Measurements from ENCODE around the gene SFXN5.

The SFXN5 gene

DNA sequence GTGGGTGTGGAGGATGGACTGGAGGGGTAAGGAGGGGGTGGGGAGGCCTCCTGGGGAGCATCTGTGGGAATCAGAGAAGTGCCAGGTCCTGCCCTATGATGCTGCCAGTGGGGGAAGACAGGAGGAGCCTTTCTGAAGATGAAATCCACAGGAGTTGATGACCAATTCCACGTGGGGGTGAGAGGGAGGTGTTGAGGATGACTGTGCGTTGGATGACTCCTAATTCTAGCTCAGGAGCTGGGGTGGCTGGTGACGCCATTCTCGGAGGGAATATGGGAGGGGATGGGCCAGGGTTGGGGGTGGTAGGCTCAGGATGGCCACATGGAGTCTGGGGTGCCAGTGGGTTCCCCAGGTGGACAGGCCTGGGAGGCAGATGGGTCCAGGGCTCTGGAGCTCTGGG is 121.9 kb downstream of the SFXN5 start:
- no peak for TF ChIP-seq CTCF (IDR thresholded peaks at IDR 0.05; ENCODE audit: low read length, missing control alignments)
- no peak for DNase-seq (ENCODE audit: low read depth)
- no peak overlapping the region for H3K4me3 ChIP-seq (replicated peaks; ENCODE audit: low read depth, low read length)

- DNase-seq (ENCODE audit: low read depth): no peak
- H3K4me3 ChIP-seq (replicated peaks; ENCODE audit: low read depth, low read length): no peak overlapping the region
- TF ChIP-seq CTCF (IDR thresholded peaks at IDR 0.05; ENCODE audit: low read length, missing control alignments): no peak
These were observed 122.5 kb downstream of the SFXN5 start for GRCh38 chr2:72949045-72949444.

- TF ChIP-seq CTCF (IDR thresholded peaks at IDR 0.05; ENCODE audit: low read length, missing control alignments): no peak
- DNase-seq (ENCODE audit: low read depth): no peak
- no peak overlapping the region for H3K4me3 ChIP-seq (replicated peaks; ENCODE audit: low read depth, low read length)
These were observed 123.3 kb downstream of the SFXN5 start for GRCh38 chr2:72947952-72948830.

GRCh38 chr2:72946466-72946865 is 125.0 kb downstream of the SFXN5 start:
- TF ChIP-seq CTCF (IDR thresholded peaks at IDR 0.05; ENCODE audit: low read length, missing control alignments): no peak
- H3K4me3 ChIP-seq (replicated peaks; ENCODE audit: low read depth, low read length): no peak overlapping the region
- no peak for DNase-seq (ENCODE audit: low read depth)

DNA sequence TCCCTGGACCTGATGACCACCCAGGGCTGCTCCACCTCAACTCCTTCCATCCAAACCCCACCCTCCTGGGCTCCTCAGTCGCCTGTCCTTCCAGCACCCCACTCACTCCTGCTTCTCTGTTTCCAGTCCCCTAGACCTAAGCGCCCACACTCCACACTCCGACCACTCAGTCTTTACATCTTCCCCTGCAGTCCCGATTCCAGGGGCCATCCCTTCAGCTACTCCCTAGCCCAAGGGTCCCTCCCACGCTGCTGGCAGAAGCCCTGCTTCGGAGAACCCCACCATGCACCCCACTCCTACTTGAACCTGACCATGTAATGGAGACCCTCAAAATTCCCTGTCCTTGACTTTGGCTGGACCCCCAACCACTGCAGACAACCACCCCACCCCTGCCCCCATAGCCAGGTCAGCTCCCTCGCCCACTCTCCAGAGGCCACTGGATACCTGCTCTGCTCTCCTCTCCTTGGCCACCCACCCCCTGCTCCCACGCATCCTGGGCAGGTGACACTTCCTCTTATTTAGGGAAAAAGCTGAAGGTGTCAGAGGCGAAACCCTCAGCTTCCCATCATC is 126.0 kb downstream of the SFXN5 start:
- no peak for TF ChIP-seq CTCF (IDR thresholded peaks at IDR 0.05; ENCODE audit: low read length, missing control alignments)
- no peak for DNase-seq (ENCODE audit: low read depth)
- no peak overlapping the region for H3K4me3 ChIP-seq (replicated peaks; ENCODE audit: low read depth, low read length)

DNA sequence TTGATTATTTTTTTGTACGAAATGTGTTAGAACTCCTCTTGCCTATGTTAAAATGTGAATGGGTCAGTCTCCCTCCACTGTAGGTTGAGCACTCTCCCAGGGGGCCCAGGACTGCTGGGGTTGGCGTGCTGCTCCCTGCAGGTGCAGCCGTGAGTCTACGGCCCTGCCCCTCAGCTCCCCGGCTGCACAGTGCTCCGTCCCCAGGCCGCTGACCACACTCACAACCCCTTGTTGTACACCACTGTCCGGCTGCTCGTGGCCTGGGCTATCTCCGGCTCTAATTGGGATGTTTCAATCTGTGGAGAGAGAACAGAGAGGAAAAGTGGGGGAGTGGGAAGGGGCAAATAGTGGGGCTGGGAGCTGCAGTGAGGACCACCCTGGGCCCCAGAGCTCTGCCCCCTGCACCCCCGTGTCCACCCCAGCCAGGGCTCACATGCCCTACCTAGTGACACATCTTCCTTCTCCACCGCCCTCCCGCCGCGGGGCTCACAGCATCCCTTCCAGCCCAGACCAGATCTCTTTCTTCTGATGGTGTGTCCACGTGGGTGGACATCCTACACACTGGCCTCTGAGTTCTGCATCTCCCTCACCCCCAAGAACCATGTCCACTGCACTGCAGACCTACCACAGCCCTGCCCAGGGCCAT is 126.6 kb downstream of the SFXN5 start:
- DNase-seq (ENCODE audit: low read depth): no peak
- H3K4me3 ChIP-seq (replicated peaks; ENCODE audit: low read depth, low read length): no peak overlapping the region
- no peak for TF ChIP-seq CTCF (IDR thresholded peaks at IDR 0.05; ENCODE audit: low read length, missing control alignments)
